ENCODE measurements around the gene APPL2.
"Not testable (repeated sequence)": the region's sequence is repeated elsewhere in the genome, so short reads cannot be mapped to it uniquely, and the experiment has no call there.

The APPL2 gene

GRCh38 chr12:105256011-105256410 lies 20.0 kb upstream of the APPL2 start:
- no peak for DNase-seq

GRCh38 chr12:105253866-105254513 lies 18.0 kb upstream of the APPL2 start:
- no peak for DNase-seq

GRCh38 chr12:105252901-105253300 lies 16.9 kb upstream of the APPL2 start:
- no peak for DNase-seq

DNA sequence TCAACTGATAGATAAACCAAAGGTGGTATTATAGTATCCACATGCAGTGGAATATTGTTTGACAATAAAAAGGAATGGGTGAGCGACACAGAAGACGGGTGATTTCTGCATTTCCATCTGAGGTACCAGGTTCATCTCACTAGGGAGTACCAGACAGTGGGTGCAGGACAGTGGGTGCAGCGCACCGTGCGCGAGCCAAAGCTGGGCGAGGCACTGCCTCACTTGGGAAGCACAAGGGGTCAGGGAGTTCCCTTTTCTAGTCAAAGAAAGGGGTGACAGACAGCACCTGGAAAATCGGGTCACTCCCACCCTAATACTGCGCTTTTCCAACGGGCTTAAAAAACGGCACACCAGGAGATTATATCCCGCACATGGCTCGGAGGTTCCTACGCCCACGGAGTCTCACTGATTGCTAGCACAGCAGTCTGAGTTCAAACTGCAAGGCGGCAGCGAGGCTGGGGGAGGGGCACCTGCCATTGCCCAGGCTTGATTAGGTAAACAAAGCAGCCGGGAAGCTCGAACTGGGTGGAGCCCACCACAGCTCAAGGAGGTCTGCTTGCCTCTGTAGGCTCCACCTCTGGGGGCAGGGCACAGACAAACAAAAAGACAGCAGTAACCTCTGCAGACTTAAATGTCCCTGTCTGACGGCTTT lies 9.9 kb upstream of the APPL2 start:
- not testable (repeated sequence) for DNase-seq

- no peak for DNase-seq
These were observed 9.3 kb upstream of the APPL2 start for GRCh38 chr12:105245291-105245690.

DNA sequence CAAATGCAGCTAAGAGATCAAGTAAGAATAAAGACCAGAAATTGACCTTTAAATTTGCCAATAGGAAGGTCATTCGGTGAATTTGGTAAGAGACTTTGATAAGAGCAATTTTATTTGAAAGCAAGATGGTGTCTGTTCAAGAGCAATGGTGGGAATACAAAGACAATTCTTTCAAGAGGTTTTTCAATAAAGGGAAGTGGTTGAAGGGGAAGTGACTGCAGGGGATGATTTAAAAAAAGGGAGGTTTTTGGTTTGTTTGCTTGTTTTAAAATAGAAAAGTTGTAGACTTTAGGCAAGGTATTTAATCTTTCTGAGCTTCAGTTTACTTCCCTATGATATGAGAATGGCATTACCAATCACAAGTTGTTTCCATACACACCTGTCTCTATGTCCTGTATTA lies 4.3 kb upstream of the APPL2 start:
- no peak for DNase-seq

DNA sequence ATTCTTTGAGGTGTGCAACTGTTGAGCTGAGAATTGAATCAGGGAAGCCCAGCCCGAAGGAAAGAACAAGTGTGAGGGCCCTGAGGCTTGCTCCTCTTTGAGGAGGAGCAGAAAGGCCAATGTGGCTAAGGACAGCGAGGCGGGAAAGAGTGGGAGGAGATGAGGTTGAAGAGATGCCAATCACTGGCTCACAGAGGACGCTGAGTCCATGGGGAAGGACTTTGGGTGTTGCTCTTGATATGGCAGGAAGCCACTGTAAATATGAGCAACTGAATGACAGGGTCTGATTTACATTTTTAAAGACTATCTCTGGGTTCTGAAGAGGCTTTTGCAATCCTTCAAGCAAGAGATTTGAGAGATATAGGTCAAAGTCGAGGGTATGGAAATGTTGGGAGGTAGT lies 3.3 kb upstream of the APPL2 start:
- no peak for DNase-seq

- DNase-seq = no peak
These were observed 1.7 kb upstream of the APPL2 start for GRCh38 chr12:105237666-105238065.

GRCh38 chr12:105235281-105235731 lies 668 bp downstream of the APPL2 start:
- DNase-seq = no peak

DNA sequence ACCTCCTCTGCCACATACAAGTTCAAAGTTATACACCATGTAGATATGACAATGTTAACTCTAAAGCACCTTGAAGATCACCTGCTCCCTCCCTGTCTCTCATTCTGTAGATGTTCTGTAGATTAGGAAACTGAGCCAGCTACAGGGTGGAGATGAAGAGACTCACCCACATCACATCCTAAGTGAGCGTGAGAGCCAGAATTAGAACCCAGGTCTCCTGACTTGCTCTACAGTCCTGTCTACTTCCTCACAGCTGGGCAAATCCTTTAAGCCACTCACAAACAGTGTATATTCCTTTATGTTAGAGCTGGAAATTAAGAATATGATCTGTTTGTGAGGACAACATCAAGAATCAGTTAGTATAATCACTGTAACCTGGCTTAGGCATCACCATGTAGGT lies 1.8 kb downstream of the APPL2 start:
- no peak for DNase-seq

DNA sequence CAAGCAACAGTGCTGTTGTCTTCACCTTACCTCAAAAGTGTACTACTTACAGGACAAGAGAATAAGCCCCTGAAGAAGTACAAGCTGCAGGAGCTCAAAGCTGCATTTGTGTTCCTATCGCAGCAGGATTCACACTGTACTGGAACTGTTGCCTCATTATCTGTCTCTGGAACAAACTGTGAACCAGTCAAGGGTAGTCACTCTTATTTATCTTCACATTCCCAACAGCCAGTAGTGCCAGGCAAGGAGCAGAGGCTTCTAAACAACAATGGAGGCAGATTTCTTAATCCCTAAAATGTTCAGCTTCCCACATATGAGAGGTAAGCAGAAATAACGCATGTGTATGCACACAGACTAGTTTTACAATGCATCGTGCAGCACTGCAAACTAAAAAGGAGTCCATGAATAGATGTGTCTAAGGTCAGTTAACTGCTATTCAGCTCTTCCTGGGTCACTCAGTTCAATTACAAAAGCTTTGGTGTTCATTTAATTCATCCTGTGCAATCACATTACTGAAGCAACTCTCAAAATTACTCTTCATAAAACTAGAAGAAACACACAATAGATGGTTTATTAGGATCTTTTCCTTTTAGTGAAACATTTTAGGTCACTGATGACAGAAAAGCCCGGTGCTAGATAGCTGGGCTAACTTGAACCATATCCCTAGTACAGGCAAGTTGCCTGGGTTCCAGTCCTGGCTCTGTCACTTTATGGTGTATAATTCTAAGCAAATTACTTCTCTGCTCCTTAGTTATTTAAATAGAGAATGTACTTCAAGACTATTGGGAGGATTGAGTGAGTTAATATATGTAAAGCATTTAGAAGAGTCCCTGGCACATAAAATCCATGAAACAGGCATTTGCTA lies 2.7 kb downstream of the APPL2 start:
- DNase-seq = no peak

GRCh38 chr12:105231396-105231795 lies 4.6 kb downstream of the APPL2 start:
- no peak for DNase-seq

- DNase-seq = no peak
These were observed 6.6 kb downstream of the APPL2 start for GRCh38 chr12:105229371-105229770.

- DNase-seq = no peak
These were observed 7.0 kb downstream of the APPL2 start for GRCh38 chr12:105228966-105229365.

DNA sequence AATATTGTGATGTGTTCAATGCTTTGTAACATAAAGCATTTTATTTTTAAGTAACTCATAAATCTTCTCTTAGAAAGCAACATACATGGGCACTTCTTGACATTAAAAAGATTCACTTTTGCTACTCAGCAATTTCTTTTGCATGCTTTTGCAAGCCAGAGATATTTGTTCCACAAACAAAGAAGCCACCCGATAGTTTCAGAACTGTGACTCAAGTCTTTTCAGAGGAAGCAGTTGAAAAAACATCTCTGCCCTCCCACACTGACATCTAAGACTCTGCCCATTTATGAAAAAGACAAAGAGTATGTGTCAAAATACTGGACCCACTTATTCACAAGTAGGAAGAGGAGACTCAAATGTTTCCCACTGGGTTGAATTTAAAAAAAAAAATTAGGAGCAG lies 7.5 kb downstream of the APPL2 start:
- no peak for DNase-seq

GRCh38 chr12:105227879-105228278 lies 8.1 kb downstream of the APPL2 start:
- no peak for DNase-seq

DNA sequence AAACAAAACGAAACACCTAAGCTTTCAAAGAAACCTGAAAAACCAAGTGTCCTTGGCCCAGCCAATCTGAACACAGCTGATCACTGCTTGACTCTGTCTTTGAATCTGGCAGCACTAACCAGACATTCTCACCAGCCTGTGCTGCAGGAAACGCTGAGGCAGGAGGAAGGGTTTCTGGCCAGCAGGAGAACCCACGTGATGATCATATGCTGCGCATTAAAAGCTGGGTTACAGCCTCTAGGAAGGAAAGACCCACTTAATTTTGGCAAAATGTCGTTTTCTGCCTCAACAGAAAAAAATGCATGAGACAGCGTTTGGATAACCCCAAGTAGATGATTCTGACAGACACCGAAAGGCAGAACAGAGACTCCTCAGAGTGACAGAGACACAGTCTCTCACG lies 9.8 kb downstream of the APPL2 start:
- DNase-seq = no peak

GRCh38 chr12:105225505-105226015 lies 10.4 kb downstream of the APPL2 start:
- DNase-seq = no peak

- no peak for DNase-seq
These were observed 11.6 kb downstream of the APPL2 start for GRCh38 chr12:105224399-105224798.

DNA sequence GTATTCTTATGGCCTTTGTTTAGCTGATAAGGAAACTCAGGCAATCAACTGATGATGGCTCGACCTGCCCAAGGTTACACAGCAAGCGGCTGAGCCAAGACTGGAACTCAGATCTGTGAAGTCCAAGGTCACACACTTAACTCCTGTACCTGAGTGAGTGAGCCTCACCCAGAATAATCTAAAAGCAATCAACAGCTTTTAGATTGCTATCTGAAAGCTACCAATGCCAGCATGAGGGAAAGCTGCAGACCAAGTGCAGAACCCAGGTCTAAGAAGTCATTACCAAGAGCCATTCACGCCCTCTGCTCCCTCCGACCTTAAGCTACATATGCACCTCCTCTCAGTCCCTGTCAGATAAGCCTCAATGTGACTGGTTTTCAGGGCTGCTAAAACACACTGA lies 12.1 kb downstream of the APPL2 start:
- no peak for DNase-seq

GRCh38 chr12:105223352-105223845 lies 12.6 kb downstream of the APPL2 start:
- DNase-seq = no peak

GRCh38 chr12:105222726-105223351 lies 13.1 kb downstream of the APPL2 start:
- no peak for DNase-seq

GRCh38 chr12:105222284-105222655 lies 13.7 kb downstream of the APPL2 start:
- DNase-seq = no peak

All from NCI-H1436 (cell line).